Right ventricle myocardium inferior (tissue), 1 donor: ENCODE results near the gene DENND5B. TPM values are rescaled to one million over a fixed set of nuclear protein-coding genes. Genes with fewer than 3 reads are reported as not detected.
A peak's percentile ranks its signal among the peaks of the same experiment; 100 is the strongest.
"Not testable (repeated sequence)": the region's sequence is repeated elsewhere in the genome, so short reads cannot be mapped to it uniquely, and the experiment has no call there.

Source experiments
- ATAC-seq: fragments of 200-7000 bp; cut with Tn5 transposase; one replicate; pipeline ENCODE4 v1.9.1; 2020; ENCODE audit warnings: mild to moderate bottlenecking, moderate library complexity
- DNase-seq: peaks from one replicate; pipeline ENCODE4 v3.0.0; 2021; ENCODE audit errors: missing footprints
- intact Hi-C: fragments of 100-400 bp; cut with DNase I; formaldehyde crosslinking; loops from one replicate; pipeline ENCODE4 v1.11.0; 2022
- total RNA-seq: library from RNA; stranded (reverse); fragmentation: NEBNext Ultra II Directional; extraction: Animal tissue kit (Norgen Biotek cat#: 25700); gene quantifications from one replicate; pipeline ENCODE4 v1.2.1, GENCODE V29; 2021
- donor health status: DM: no; HTN: yes; CAD: no; lungs with severe emphysema.

DENND5B gene
- total RNA-seq, 1 donor from 2014 or later = 37.1 TPM

GRCh38 chr12:31431721-31432240, 159.2 kb downstream of the DENND5B start:
- intact Hi-C loops = no loop called here
- no peak for ATAC-seq
- DNase-seq = no peak

DNA sequence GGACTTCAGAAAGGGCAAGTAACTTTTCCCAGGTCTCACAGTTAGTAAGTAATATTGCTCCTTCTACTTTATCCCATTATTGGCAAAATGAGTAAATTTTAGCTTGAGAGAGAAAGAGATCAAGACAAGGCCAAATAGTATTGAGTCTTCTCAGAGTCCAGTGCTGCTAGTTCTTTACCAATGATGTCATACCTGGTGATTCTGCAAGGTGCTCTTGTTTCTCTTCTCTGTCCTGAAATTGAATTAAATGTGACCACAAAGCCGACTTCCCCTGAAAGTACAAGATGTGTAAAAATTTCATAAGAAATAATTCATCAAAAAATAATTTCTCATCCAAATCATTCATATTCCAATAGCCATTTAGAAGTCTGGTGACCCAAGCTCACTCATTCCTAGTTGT, 167.5 kb downstream of the DENND5B start:
- DNase-seq (no peak), ATAC-seq (no peak)
- intact Hi-C loops = no loop called here

GRCh38 chr12:31412292-31412801, 178.6 kb downstream of the DENND5B start:
- intact Hi-C loops = no loop called here
- ATAC-seq (no peak), DNase-seq (no peak)

DNA sequence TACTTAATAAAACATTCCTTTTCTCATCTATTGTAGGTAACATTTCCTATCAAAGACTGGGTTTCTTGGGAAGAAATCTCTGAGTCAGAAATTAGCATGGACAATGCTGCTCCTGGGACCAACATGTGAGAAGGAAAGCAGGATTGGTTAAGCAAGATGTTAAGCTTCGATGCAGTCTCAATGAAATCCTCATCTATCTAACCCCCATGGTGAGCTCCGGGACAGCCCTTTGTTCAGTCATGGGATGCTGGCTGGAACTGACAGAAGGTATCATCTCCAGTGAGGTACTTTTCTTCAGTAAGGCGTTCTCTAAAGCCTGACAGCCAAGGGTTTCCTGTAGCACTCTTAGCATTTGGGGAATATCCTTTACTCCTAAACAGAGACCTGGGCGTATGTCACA, 182.2 kb downstream of the DENND5B start:
- intact Hi-C loops = no loop called here
- DNase-seq = no peak
- no peak for ATAC-seq

DNA sequence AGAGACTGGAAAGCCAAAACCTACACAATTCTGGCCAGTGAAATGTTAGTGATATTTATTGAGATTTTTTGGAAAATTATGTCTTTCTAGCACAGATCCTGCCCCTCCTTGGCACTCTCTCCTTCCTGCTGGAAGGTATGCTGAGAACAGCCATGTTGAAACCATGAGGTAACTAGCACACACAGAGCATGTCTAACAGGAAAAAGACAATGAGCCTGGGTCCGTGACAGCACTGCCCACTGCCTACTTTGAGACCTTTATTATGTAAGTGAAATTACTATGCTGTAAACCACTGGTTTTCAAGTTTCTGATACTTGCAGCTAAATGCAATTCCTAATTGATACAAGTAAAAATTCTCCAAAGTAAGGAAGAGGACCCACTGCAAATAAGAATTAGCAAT, 183.4 kb downstream of the DENND5B start:
- intact Hi-C loops = no loop called here
- ATAC-seq (no peak), DNase-seq (no peak)

GRCh38 chr12:31406345-31406744, 184.6 kb downstream of the DENND5B start:
- ATAC-seq = no peak
- intact Hi-C loops = no loop called here

DNA sequence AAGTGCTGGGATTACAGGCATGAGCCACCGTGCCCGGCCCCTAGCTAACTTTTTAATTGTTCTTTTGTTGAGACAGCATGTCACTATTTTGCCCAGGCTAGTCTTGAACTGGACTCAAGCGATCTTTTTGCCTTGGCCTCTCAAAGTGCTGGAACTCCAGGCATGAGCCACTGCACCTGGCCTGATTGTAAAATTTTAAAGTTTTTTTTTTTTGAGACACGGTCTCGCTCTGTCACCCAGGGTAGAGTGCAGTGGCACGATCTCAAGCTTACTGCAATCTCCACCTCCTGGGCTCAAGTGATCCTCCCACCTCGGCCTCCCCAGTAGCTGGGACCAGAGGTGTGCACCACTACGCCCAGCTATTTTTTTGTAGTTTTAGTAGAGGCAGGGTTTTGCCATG, 185.9 kb downstream of the DENND5B start:
- intact Hi-C loops = no loop called here
- no peak for ATAC-seq

More at GRCh38 chr12:31406345-31406744, 184.6 kb downstream of the DENND5B start:
- no peak for DNase-seq

DNA sequence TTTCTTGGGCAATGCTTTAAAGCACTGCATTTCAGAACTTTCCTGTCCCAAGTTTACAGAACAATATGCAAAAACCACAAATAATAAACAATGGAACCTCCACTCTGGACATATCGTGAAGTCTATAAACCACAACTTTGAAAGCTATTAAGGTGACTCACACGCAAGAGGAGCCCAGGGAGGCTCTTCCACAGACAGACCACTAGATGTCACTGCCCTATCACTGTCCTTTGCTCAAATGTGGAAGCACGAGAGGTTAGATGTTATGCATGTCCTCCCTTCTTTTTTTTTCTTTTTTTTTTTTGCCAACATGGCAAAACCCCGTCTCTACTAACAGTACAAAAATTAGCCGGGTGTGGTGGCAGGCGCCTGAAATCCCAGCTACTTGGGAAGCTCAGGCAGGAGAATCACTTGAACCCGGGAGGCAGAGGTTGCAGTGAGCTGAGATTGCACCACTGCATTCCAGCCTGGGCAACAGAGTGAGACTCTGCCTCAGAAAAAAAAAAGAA, 187.8 kb downstream of the DENND5B start:
- intact Hi-C loops = loop anchor here (1.0 kb wide), 1 partner anchor 234 kb away; no protein-coding TSS in a partner anchor
- ATAC-seq = peak; percentile 90
- DNase-seq = not testable (repeated sequence)

More for the DNA sequence above, 185.9 kb downstream of the DENND5B start:
- DNase-seq = no peak

GRCh38 chr12:31393004-31393550, 197.9 kb downstream of the DENND5B start:
- intact Hi-C loops = no loop called here

DNA sequence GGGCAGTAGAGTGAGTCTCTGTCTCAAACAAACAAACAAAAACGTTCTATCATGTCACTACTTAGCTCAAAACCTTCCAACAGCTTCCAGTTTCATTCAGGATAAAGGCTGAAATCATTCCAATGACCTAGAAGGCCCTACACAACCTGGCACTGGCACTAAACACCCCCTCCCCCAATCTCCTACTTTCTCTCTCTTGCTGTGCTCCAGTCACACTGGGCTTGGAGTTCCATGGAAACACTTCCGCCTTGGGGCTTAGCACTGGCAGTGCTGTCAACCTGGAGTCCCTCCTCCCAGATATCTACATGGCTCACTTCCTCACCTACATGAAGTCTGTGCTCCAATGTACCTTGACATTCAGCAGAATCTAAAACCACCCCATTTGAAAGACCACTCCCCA, 199.9 kb downstream of the DENND5B start:
- DNase-seq (no peak), ATAC-seq (no peak)
- intact Hi-C loops = no loop called here

More at GRCh38 chr12:31393004-31393550, 197.9 kb downstream of the DENND5B start:
- ATAC-seq = no peak
- DNase-seq = no peak

DNA sequence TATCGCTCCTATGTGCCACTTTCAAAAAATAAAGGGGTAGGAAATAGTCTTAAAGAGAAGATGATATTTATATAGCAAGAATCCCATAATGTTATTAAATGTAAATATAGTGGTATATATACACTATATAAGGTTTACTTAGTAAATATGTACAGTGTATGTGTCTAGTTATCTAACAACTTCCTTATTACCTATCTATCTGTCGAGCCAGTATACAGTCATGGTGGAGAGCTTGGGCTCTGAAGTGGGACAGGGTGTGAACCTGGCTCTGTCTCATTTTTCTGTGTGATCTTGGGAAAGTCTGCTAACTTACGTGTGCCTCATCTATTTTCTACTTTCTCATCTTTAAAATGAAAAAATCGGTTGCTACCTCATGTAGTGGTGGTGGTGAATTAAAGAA, 202.2 kb downstream of the DENND5B start:
- ATAC-seq (no peak), DNase-seq (no peak)
- intact Hi-C loops = no loop called here

DNA sequence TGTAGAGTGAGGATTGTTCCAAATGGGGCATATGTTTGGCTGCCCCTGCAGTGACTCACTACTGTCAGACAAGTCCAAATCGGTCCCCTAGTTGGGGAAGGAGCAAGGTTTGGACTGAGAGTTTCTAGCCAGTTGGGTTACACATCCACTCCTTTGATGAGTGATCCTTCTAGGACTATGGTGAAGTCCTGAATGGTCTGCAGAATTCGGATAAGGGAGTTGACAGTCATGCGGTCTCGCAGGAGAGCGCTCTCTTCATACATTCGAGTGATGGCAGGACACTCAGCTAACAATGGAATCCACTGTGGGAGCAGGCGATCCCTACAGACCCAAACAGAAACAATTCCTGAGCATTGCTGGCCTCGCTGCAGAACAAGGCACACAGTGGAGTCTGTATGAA, 203.5 kb downstream of the DENND5B start:
- intact Hi-C loops = no loop called here
- no peak for DNase-seq
- ATAC-seq = no peak

DNA sequence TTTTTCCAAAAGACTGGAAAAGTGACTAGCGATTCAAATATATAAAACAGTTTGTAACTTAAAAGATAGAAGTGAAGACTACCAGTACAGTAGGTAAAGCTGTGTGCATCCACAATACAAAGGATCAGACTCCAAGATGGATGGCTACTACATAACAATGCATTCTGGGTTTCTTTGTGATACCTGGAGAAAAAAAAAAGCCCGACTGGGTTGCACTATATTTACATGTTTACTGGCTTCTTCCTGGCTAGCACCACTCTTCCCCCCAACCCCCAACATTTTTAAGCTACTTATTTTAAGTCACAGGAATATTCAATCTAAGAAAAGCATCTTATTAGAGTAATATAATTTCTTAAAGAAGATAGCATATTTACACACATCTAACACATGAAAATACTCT, 203.9 kb downstream of the DENND5B start:
- intact Hi-C loops = no loop called here
- no peak for ATAC-seq
- DNase-seq = no peak

DNA sequence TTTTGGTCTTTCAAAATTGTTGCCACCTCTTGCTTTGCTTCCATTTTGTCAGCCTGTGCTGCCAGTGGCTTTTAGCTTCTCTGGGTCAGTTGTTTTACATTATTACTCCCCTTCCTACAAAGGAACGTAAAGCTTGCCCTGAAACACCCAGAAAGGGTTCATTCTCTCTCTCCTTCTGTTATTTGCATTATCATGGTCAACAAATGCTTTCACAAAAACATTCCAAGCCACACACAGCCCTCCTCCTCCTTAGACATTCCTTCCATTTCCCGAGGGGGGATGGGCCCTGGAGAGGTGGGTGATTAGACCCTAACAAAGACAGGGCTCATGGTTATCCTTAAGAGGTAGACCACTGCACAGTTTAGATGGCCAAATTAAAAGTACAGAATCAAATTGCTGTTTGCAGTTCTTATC, 204.6 kb downstream of the DENND5B start:
- intact Hi-C loops = no loop called here
- ATAC-seq (no peak), DNase-seq (no peak)

DNA sequence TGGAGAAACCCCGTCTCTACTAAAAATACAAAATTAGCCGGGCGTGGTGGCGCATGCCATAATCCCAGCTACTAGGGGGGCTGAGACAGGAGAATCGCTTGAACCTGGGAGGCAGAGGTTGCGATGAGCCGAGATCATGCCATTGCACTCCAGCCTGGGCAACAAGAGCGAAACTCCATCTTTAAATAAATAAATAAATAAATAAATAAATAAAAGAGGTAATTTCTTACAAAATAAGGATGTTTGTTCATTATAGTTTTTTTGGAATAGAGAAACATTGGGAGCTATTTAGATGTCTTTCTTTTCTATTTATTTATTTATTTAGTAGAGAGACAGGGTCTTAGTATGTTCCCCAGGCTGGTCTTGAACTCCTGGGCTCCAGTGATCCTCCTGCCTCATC, 213.7 kb downstream of the DENND5B start:
- ATAC-seq, intact Hi-C loops: not testable (repeated sequence)

GRCh38 chr12:31375422-31375821, 215.5 kb downstream of the DENND5B start:
- DNase-seq, intact Hi-C loops, ATAC-seq: not testable (repeated sequence)

More for the DNA sequence above, 213.7 kb downstream of the DENND5B start:
- DNase-seq = not testable (repeated sequence)

DNA sequence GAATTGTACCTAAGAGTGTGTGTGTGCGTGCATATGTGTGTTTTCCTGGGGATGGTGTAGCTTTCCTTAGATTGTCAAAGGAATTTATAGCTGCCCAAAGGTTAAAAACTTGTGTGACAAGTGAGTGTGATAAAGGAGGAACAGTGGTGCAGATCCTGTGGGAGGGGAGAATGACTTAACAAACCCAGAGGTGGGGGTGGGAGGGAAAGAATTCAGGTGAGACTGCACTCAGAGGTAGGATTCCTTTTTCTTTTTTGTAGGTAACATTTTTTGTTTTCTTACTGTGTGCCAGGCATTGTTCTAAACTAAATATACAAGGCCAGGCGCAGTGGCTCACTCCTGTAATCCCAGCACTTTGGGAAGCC, 219.7 kb downstream of the DENND5B start:
- ATAC-seq (no peak), DNase-seq (no peak)
- intact Hi-C loops = no loop called here

GRCh38 chr12:31370531-31371255, 220.2 kb downstream of the DENND5B start:
- intact Hi-C loops = no loop called here
- DNase-seq (no peak), ATAC-seq (peak; percentile 10)

DNA sequence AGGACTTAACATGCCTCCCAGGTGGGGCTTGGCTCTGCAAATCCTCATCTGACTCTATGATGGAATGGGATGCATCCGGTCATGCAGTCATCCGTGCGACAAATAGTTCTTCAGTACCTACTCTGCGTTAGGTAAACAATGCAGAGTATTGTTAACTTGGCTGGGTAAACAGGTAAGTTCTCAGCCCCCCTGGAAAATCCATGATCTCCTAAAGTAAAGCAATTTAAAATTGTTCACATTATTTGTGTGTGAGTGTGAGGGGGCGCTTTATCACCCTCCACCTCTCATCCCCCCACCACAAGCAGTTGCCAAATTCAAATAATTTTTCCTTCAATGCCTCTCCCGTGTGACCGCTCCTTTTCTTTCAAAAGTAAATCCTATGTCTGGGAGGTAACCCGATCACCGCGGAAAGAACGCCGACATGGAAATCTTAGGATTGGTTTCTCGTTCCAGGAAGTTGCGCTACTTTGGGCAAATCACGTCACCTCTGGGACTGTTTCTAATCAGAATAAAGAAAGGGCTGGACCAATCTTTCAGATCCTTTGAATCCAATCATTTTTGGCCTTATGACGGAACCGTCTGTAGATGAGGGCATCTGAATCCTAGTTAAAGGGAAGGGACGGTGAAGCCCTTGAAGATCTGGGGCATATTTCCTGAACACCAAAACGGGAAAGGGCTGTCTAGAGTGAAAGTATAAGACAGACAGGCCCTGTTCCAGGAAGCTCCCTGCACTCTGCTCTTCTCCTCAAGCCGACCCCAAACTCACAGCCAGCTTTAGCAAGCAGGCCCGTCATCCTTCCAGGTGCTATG, 221.0 kb downstream of the DENND5B start:
- intact Hi-C loops = no loop called here
- peak; percentile 67 for ATAC-seq
- no peak for DNase-seq
